Hepatocyte (in vitro differentiated cells): Measurements from ENCODE around the gene CD34.

Experiments used
- EZH2 ChIP-seq: fragments of 200-600 bp; sonication (generic); IDR thresholded peaks from 2 replicates; pipeline ENCODE4 v1.6.1; 2016; ENCODE audit warnings: antibody characterized with exemption, mild to moderate bottlenecking, borderline replicate concordance
- EZH2phosphoT487 ChIP-seq: fragments of 200-600 bp; sonication (generic); IDR thresholded peaks from one replicate; pipeline ENCODE4 v1.6.1; 2018; ENCODE audit warnings: antibody characterized with exemption, mild to moderate bottlenecking, low read depth, moderate library complexity; ENCODE audit not compliant: unreplicated experiment, severe bottlenecking
- TF ChIP-seq, protein P1 (sequence below): fragments of 200-600 bp; sonication (generic); IDR thresholded peaks from 2 replicates; pipeline ENCODE4 v1.5.1; 2016; ENCODE audit warnings: antibody characterized with exemption, mild to moderate bottlenecking; ENCODE audit not compliant: poor library complexity

DNA sequence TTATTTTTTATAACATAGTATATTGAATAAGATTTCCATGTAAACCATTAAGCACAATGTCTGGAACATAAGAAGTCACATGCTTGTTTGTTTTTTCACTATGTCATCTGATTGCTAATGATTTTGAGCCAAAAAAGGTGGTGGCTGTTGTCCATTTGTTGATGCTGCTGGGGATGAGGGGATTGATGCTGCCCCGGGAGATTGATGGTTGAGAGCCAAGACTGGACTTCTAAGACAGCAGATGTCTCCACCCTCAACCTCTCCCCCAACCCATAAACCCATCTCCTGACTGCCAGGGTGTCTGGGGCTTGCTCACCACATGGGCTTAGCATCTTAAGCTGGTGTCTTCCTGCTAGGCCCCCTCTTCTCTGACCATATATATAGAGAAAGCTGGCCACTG, 35.8 kb upstream of the CD34 start:
- TF ChIP-seq, protein P1, sequence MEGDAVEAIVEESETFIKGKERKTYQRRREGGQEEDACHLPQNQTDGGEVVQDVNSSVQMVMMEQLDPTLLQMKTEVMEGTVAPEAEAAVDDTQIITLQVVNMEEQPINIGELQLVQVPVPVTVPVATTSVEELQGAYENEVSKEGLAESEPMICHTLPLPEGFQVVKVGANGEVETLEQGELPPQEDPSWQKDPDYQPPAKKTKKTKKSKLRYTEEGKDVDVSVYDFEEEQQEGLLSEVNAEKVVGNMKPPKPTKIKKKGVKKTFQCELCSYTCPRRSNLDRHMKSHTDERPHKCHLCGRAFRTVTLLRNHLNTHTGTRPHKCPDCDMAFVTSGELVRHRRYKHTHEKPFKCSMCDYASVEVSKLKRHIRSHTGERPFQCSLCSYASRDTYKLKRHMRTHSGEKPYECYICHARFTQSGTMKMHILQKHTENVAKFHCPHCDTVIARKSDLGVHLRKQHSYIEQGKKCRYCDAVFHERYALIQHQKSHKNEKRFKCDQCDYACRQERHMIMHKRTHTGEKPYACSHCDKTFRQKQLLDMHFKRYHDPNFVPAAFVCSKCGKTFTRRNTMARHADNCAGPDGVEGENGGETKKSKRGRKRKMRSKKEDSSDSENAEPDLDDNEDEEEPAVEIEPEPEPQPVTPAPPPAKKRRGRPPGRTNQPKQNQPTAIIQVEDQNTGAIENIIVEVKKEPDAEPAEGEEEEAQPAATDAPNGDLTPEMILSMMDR = no peak
- TF ChIP-seq EZH2 = no peak
- no peak for TF ChIP-seq EZH2phosphoT487
